Measurements from ENCODE around the gene IYD. TPM values are rescaled to one million over a fixed set of nuclear protein-coding genes. Genes with fewer than 3 reads are reported as not detected.
A peak's percentile ranks its signal among the peaks of the same experiment; 100 is the strongest.

IYD gene
- total RNA-seq, 1 donor: not detected

DNA sequence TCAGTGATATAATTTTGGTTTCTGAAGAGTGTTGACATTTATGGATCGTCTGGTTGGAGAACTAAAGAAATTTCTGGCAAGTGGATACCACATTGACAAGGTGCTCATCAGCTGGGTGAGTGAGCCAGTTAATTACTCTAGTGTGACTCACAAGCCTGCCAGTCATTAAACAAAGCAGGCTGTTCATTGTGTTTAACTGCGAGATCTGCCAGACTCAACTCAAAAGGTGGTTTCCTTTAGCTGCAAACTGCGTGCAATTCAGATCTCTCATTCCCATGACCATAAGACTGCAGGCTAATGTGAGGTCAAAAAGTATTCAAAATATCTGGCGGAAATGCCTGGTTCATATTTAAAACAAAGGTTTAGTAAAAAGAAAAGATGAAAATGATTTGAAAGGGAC is 32.5 kb upstream of the IYD start:
- DNase-seq (ENCODE audit: low read depth): peak; percentile 16

DNA sequence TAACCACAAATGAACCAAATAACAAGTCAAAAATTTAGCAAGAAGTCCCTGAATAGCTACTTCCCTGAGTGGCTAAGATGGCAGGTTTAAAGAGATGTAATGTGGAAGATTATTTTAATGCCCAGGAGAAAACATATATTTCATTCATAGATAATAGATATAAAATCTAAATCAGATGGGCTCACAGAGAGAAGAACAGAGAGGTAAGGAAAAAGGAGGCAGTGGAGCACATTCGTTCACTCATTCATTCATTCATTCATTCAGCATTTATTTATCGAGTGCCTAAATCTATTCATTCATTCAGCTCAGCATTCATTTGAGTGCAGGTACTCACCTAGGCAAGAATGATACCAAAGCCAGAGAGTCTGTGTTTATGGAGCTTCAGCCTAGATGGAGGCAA is 32.1 kb upstream of the IYD start:
- DNase-seq (ENCODE audit: low read depth): no peak
- no peak overlapping the region for H3K4me3 ChIP-seq (ENCODE audit: low read depth, low read length)
- TF ChIP-seq, protein P1, sequence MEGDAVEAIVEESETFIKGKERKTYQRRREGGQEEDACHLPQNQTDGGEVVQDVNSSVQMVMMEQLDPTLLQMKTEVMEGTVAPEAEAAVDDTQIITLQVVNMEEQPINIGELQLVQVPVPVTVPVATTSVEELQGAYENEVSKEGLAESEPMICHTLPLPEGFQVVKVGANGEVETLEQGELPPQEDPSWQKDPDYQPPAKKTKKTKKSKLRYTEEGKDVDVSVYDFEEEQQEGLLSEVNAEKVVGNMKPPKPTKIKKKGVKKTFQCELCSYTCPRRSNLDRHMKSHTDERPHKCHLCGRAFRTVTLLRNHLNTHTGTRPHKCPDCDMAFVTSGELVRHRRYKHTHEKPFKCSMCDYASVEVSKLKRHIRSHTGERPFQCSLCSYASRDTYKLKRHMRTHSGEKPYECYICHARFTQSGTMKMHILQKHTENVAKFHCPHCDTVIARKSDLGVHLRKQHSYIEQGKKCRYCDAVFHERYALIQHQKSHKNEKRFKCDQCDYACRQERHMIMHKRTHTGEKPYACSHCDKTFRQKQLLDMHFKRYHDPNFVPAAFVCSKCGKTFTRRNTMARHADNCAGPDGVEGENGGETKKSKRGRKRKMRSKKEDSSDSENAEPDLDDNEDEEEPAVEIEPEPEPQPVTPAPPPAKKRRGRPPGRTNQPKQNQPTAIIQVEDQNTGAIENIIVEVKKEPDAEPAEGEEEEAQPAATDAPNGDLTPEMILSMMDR (IDR thresholded peaks at IDR 0.05; ENCODE audit: insufficient read depth, low read depth, low read length): no peak

More for the DNA sequence above, 32.5 kb upstream of the IYD start:
- TF ChIP-seq, protein P1 (IDR thresholded peaks at IDR 0.05; ENCODE audit: insufficient read depth, low read depth, low read length): no peak
- H3K4me3 ChIP-seq (ENCODE audit: low read depth, low read length): no peak overlapping the region

DNA sequence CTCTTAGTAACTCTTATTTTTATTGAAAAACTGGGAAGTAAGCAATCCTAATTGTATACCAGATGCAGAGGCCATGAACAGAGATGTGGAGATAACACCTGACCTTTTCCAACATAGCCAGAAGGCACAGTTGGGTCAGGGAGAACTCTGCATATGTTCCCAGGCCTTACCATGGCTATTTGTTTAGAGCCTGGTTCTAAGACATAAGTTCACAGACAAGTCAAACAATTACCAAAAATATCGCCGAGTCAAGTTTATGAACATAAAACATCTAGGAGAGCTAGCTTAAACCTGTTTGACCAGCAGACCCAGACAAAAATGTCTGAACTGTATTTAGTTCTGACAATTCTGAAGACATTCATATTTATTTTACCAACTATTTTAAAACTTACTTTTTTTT is 26.7 kb upstream of the IYD start:
- TF ChIP-seq, protein P1 (IDR thresholded peaks at IDR 0.05; ENCODE audit: insufficient read depth, low read depth, low read length): no peak
- no peak for DNase-seq (ENCODE audit: low read depth)
- no peak overlapping the region for H3K4me3 ChIP-seq (ENCODE audit: low read depth, low read length)

DNA sequence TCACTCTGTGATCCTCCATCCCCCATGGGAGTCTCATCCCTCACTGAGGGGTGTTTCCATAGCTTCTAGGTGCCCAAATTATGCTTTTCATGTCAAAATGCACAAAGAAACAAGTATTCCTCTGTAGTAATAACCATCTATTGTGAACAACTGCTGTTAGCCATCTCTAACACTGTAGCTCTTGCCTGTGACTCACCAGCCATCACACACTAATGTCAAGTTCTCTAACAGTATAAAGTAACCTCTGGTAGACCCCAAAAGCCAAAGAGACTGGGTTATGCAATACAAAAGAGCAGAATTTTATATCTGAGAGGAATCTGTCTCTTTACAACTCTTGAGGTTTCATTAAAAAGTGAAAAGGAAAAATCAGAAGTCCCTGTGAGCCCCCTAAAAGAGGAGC is 25.4 kb upstream of the IYD start:
- TF ChIP-seq, protein P1 (IDR thresholded peaks at IDR 0.05; ENCODE audit: insufficient read depth, low read depth, low read length): no peak
- H3K4me3 ChIP-seq (ENCODE audit: low read depth, low read length): no peak overlapping the region
- DNase-seq (ENCODE audit: low read depth): no peak

DNA sequence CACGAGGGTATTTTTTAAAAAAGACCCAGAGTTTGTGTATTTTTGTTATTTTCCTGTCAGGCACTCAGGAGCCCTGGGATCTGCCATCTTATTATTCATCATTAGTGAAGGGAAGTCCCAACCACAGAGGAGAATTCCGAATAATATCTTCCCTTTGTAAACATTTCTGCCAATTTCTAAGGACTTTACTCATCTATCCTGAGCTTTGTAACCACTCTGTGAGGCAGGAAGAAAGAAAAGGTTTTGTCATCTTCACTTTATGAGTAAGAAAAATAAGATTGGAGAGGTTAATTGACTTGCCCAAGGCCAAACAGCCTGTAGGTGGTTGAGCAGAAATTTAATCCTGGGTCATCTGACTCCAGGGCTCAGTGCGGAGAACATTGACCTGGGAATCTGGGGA is 23.0 kb upstream of the IYD start:
- H3K4me3 ChIP-seq (ENCODE audit: low read depth, low read length): no peak overlapping the region
- DNase-seq (ENCODE audit: low read depth): no peak
- TF ChIP-seq, protein P1 (IDR thresholded peaks at IDR 0.05; ENCODE audit: insufficient read depth, low read depth, low read length): no peak

DNA sequence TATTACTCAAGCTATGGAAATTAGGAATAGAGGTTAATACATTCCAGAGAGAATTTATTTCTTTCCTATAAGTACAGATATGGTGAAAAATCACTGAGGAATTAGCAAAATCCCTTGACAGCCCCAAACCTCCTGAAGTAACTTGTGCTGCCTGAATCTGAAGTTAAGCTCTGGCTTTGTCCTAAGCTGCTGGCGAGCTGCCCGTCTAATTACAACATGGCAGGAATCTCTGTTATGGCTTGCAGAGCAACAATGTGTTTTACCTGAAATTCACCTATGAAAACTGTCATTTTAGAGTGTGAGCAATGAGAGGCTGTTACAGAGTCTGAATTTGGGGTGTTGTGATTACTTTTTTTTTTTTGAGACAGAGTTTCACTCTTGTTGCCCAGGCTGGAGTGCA is 22.5 kb upstream of the IYD start:
- no peak overlapping the region for H3K4me3 ChIP-seq (ENCODE audit: low read depth, low read length)
- TF ChIP-seq, protein P1 (IDR thresholded peaks at IDR 0.05; ENCODE audit: insufficient read depth, low read depth, low read length): no peak

DNA sequence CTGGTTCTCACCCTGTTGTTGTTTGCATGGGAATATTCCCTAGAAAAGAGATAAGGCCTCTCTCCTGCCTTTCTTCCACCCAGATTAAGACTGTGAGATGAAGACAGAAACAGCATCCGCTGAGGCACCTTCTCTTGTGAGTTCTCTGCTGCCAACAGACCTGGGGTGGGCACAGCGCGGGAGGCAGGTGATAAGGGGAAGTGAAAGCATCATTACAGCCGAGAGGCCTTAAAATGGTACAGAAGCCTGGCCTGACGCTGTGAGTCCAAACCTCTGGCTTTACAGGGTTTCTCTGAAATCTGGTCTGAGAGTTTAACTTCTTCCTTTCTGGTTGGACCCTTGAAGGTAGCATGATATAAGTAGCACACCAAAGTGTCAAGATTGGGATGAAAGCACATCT is 21.0 kb upstream of the IYD start:
- no peak overlapping the region for H3K4me3 ChIP-seq (ENCODE audit: low read depth, low read length)
- DNase-seq (ENCODE audit: low read depth): no peak
- TF ChIP-seq, protein P1 (IDR thresholded peaks at IDR 0.05; ENCODE audit: insufficient read depth, low read depth, low read length): no peak

More for the DNA sequence above, 22.5 kb upstream of the IYD start:
- DNase-seq (ENCODE audit: low read depth): peak; percentile 2

Measured in fibroblast of villous mesenchyme (primary cell).